Adrenal gland (tissue), 5 donors: Measurements from ENCODE around the gene SAMD4A.

Experiments used
- CTCF ChIP-seq, 6 experiments: fragments of 450-650 bp in 4 of 6; fragments of 200-600 bp in 2 of 6; sonication (generic) in 1 of 6; IDR thresholded peaks; 1 replicate in 5 of 6; 2 replicates in 1 of 6; pipeline versions ENCODE4 v1.5.1 to v1.8.0; 2016 to 2021; ENCODE audit warnings: antibody characterized with exemption in 6 of 6, mild to moderate bottlenecking in 2 of 6, moderate library complexity in 1 of 6
- POLR2A ChIP-seq, 2 donors: fragments of 450-650 bp; IDR thresholded peaks; one replicate each; pipeline ENCODE4 v1.6.1; 2017; ENCODE audit warnings: antibody characterized with exemption in 2 of 2, mild to moderate bottlenecking in 2 of 2, moderate library complexity in 1 of 2
- donor health status: DM: no; HTN: no; CAD: no.

GRCh38 chr14:54567224-54567638 lies 303 bp downstream of the SAMD4A start:
- TF ChIP-seq CTCF (IDR thresholded peaks at IDR 0.05), result no peak
- no peak for TF ChIP-seq POLR2A (IDR thresholded peaks at IDR 0.05)
